NCI-H2107 (cell line): ENCODE results near the gene DESI1.
"Not testable (repeated sequence)": the region's sequence is repeated elsewhere in the genome, so short reads cannot be mapped to it uniquely, and the experiment has no call there.

Experiments used
- DNase-seq: peaks from one replicate; lab custom pipeline; 2025; lab: John Stamatoyannopoulos, UW

The DESI1 gene

GRCh38 chr22:41634610-41635009, 13.8 kb upstream of the DESI1 start:
- DNase-seq = not testable (repeated sequence)

- DNase-seq = not testable (repeated sequence)
Measured at GRCh38 chr22:41631615-41632014, 10.8 kb upstream of the DESI1 start.

GRCh38 chr22:41631115-41631514, 10.3 kb upstream of the DESI1 start:
- DNase-seq = not testable (repeated sequence)

- DNase-seq = no peak
Measured at GRCh38 chr22:41625577-41625976, 4.7 kb upstream of the DESI1 start.

- no peak for DNase-seq
Measured at GRCh38 chr22:41621911-41622179, 1.0 kb upstream of the DESI1 start.

- DNase-seq = peak; percentile 96
Measured at GRCh38 chr22:41621099-41621910, 462 bp upstream of the DESI1 start, which contains the start of gene XRCC6. Gene XRCC6, plus strand, starts transcription at chr22:41621295. Its CDS starts 710 bp downstream, at chr22:41622005.

DNA sequence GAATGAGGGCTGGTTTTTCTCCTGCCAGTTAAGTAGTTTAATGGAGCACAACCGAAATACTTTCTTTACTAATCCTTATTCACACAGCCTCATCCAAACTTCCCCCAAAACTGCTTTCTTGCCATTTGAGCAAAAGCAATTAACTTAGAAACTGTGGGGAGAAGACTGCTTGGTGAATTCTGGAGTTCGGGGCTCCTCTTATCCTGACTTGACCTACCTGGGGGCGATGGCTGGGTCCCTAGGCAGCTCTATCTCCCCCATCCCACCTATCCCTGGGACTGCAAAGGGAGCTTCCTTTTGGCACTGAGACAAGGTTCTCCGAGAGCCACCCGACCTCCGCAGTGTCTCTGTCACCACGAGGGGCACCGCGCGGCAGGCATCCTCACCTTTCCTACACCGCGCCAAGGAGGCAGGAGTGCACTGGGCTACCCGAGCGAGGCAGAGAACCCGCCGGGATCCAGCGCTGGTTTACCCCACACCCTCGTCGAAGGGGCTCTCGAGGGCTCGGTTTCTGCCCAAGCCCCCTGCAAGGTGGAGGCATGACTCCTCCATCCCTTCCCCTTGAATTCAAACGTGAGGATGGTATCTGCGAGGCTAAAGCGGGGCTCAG, 759 bp downstream of the DESI1 start:
- no peak for DNase-seq

DNA sequence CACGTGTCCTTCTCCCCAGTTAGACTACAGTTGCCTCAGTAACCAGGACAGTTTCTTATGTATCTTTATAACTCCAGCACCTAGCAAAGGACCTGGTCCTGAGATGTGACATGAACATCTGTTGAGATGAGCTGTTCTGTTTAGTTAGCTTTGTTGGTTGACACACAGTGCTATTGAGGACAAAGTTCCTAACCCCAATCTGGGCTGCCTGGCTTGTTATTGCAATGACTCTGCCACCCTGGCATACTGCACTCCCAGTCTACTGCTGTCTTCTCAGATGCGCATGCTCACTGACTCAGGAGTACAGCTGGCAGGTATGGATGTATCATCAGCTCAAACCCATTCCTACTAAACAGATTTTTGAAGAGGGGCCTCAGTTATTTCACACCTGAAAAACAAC, 7.4 kb downstream of the DESI1 start:
- no peak for DNase-seq

DNA sequence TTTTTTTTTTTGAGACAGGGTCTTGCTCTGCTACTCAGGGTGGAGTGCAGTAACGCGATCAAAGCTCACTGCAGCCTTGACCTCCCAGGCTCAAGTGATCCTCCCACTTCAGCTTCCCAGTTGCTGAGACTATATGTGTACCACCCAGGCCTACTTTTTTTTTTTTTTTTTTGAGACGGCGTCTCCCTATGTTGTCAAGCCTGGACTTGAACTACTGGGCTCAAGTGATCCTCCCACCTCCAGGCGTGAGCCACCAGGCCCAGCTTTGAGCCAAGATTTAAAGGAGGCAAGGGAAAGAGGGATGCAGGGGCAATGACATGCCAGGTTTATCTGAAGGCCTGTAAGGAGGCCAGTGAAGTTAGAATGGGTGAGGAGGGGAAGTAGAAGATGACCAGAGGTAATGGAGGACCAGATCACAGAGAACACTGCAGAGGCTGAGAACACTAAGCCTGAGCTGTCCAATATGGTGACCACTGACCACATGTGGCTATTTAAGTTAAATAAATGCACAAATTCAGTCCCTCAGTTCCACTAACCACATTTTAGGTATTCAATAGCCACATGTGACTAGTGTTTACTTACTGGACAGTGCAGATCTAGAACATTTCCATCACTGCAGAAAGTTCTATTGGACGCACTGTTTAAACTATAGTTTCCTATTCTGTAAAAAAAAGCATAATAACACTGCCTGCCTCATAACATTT, 8.1 kb downstream of the DESI1 start:
- DNase-seq = no peak

DNA sequence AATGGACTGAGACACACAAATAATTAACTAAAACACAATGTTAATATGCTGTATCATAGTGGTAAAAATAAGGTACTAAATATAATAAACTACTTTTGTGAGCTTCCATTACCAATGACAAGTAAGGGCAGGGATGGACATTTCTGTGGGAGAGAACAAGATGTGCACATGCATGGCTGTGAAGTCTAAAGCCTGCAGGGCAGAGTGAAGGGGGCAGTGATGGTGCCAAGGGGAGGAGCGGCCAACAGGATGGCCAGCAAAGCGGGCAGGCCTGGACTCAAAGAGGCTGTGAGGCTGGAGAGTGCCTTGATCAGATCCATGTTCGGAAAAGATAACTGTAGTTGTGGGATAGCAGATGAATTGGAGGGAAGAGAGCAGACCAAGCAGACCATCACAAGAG, 12.5 kb downstream of the DESI1 start:
- DNase-seq = no peak

GRCh38 chr22:41603873-41604332, 16.9 kb downstream of the DESI1 start:
- DNase-seq = no peak

- DNase-seq = no peak
Measured at GRCh38 chr22:41600976-41601375, 19.9 kb downstream of the DESI1 start.

- DNase-seq = no peak
Measured at GRCh38 chr22:41598891-41599635, 21.8 kb downstream of the DESI1 start.

DNA sequence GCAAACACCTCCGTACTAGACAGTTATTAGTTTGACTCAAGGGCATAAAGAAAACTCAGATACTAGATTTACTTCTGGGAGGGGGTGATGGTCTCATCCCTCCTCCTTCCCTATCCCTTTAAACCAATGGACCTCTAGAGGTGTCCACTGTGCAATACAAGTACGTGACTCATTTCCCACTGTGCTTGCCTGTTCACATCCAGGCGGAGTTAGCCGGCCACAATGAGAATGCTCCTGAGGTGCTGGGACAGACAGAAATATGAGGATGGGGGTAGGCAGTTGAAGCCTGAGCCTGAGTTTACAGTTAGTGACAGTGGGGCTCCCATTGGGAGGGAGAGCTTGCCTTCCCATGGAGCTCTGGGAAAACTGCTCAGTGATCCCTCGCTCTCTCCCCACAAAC, 22.8 kb downstream of the DESI1 start:
- no peak for DNase-seq

GRCh38 chr22:41597635-41597953, 23.2 kb downstream of the DESI1 start:
- no peak for DNase-seq

DNA sequence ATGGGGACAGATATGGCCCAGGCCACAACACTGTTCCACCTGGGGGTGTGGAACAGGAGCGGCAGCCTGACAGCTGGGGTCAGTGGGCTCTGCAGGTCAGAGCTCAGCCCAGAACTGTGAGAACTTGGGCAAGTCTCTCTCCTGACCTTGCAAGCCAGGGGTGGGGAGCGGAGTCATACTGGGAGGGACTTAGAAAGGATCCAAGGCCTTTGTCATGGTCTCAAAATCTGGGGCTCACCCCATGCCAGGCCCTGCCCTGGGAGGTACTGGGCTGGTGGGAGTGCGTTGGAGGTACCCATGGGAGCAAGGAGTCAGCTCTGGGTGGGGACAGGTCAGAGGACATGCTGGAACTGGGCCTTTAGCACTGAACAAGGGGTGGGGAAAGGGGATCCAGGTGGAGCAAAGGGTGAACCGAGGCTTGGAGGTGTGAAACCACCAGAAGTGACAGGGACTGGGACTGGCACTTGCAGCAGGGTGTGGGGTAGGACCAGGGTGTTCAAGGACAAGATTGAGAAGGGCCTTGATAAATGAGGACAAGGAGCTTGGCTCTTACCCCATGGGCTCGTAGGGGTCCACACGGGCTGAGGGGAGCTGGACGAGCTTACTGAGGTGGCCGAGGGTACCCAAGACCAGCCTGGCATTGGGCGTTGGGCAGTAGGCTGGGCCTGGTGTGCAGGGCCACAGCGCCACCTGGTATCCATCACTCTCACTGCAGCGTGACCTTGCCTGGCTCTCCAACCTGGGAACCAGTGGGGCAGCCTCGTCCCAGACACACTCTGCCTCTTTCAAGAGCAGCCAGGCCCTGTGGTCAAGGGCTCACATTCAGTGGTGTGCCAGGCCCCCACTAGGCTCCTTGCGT, 23.8 kb downstream of the DESI1 start:
- DNase-seq = peak; percentile 6

DNA sequence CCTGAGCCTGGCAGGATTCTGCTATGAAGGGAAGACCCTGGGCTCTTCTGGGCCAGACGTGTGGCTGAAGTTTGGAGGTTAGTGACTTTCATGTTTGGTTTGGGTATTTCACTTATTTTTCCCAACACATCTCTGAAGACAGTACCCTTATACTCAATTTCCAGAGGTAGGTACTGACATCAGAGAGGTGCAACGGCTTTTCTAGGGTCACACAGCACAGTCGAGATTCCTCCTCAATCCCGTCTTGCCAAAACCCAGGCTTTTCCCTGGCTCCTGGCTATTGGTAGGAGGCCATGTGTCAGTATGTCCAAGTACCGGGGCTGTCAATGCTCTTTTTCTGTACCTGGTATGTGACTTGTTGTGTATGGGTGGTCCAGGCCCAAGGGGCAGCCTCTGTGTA, 25.1 kb downstream of the DESI1 start:
- DNase-seq = no peak

GRCh38 chr22:41593336-41593960, 27.4 kb downstream of the DESI1 start:
- not testable (repeated sequence) for DNase-seq

DNA sequence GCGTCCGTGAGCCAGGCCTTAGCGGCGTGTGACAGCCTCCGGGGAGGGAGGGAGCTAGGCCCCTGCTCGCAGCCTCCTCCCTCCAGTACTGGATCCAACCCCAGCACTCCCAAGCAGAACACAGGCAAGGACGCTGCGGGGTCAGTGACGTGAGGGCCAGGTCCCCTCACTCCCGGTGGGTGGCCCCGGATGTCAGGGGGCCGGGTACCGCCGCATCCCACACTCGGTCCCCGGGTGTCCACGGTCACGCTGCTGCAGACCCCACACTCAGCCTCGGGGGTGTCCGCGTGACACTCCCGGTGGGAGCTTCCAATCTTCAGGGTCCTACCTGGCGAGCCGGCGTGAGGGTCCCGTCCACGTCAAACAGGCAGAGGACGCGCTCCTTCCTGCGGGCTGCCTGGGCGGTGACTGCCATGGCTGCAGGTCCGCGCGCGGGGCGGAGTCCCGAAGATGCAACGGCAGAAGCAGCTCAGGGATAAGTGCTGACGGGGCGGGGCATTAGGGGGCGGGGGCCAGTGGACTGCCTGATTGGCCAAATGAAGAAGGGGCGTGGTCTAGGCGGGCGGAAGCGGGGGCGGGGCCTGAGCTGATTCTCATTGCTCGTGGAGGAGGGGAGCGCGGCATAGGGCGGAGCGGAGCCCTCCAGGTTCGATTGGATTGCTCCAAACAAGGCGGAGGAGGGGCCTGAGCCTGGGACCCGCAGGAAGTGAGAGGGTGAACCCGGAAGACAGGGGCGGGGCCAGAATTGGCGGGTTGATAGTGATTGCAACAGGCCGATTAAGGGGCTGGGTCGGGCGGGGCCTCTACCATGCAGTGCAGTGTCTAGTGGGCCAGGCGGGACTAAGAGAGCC, 31.2 kb downstream of the DESI1 start, which contains the start of gene PMM1:
Gene PMM1 (minus strand): TSS at position 450 of the 851 bp plus-strand sequence. CDS start 35 bp downstream, at position 415.
- peak; percentile 96 for DNase-seq

DNA sequence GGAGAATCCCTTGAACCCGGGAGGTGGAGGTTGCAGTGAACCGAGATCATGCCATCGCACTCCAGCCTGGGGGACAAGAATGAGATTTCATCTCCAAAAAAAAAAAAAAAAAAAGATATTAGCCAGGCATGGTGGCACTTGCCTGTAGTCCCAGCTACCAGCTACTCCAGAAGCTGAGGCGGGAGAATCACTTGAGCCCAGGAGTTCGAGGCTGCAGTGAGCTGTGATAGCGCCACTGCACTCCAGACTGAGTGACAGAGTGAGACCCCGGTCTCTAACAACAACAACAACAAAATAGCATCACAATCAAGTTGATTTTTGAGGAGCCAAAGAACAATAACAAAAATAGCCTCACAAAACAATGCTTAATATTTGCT, 33.5 kb downstream of the DESI1 start:
- no peak for DNase-seq
